IMR-90 (cell line): ENCODE measurements around the gene ZBTB8B. TPM values are rescaled to one million over a fixed set of nuclear protein-coding genes. Genes with fewer than 3 reads are reported as not detected.
"Not testable (repeated sequence)": the region's sequence is repeated elsewhere in the genome, so short reads cannot be mapped to it uniquely, and the experiment has no call there.

Experiments used
- ATAC-seq: fragments of 200-7000 bp; cut with Tn5 transposase; 2 replicates; pipeline ENCODE4 v1.9.1; 2020; ENCODE audit warnings: low read depth, mild to moderate bottlenecking, moderate library complexity
- BruUV-seq: library from RNA; stranded (reverse); fragments of 400-500 nt; replicated peaks from 2 replicates; lab custom pipeline; 2021; lab: Mats Ljungman, UMichigan
- CTCF ChIA-PET: fragments of 300-600 bp; formaldehyde crosslinking; extraction: SDS; loops from one replicate; lab custom pipeline; 2021; ENCODE audit warnings: antibody characterized with exemption; lab: Yijun Ruan, JAX
- POLR2A ChIA-PET: fragments of 300-600 bp; sonication (Branson Sonifier 250); formaldehyde crosslinking; loops from one replicate; lab custom pipeline; 2022; ENCODE audit warnings: antibody characterized with exemption; ENCODE audit not compliant: unreplicated experiment; lab: Charles Lee
- DNase-seq: peaks from one replicate; pipeline ENCODE4 v3.0.0; 2013
- H2AFZ ChIP-seq: replicated peaks from 2 replicates; pipeline ENCODE3; 2013; ENCODE audit warnings: low read length, mild to moderate bottlenecking; ENCODE audit not compliant: poor library complexity
- H2AK5ac ChIP-seq: 2 replicates; pipeline ENCODE4 v1.6.1; 2013; ENCODE audit warnings: low read depth, low read length, inconsistent platforms
- H2AK9ac ChIP-seq: replicated peaks from 2 replicates; pipeline ENCODE3; 2013; ENCODE audit warnings: mild to moderate bottlenecking, low read depth, low read length, moderate library complexity; ENCODE audit not compliant: poor library complexity
- H2BK120ac ChIP-seq: 2 replicates; pipeline ENCODE4 v1.6.1; 2013; ENCODE audit warnings: low read depth, low read length, inconsistent platforms
- H2BK15ac ChIP-seq: 3 replicates; pipeline ENCODE4 v1.6.1; 2013; ENCODE audit warnings: low read depth, low read length, inconsistent platforms
- H2BK20ac ChIP-seq: 2 replicates; pipeline ENCODE4 v1.6.1; 2013; ENCODE audit warnings: low read depth, mild to moderate bottlenecking, inconsistent platforms, low read length, moderate library complexity
- H2BK5ac ChIP-seq: 2 replicates; pipeline ENCODE4 v1.6.1; 2013; ENCODE audit warnings: mild to moderate bottlenecking, low read depth, low read length, inconsistent platforms; ENCODE audit not compliant: poor library complexity, severe bottlenecking
- H3K14ac ChIP-seq: replicated peaks from 2 replicates; pipeline ENCODE4 v1.6.1; 2013; ENCODE audit warnings: low read depth, low read length, inconsistent platforms
- H3K18ac ChIP-seq: 2 replicates; pipeline ENCODE4 v1.6.1; 2013; ENCODE audit warnings: low read depth, low read length, control low read depth
- H3K23ac ChIP-seq: 2 replicates; pipeline ENCODE4 v1.6.1; 2013; ENCODE audit warnings: low read depth, low read length, inconsistent platforms
- H3K27ac ChIP-seq: 2 replicates; pipeline ENCODE4 v1.5.1; 2013; ENCODE audit warnings: mild to moderate bottlenecking, control low read depth, low read length; ENCODE audit not compliant: insufficient read depth
- H3K27me3 ChIP-seq: 2 replicates; pipeline ENCODE4 v1.6.1; 2013; ENCODE audit warnings: low read length; ENCODE audit not compliant: control insufficient read depth, insufficient read depth
- H3K36me3 ChIP-seq: 2 replicates; pipeline ENCODE4 v1.6.1; 2013; ENCODE audit warnings: low read length, mixed read lengths; ENCODE audit not compliant: control insufficient read depth, insufficient read depth
- H3K4ac ChIP-seq: 2 replicates; pipeline ENCODE4 v1.6.1; 2013; ENCODE audit warnings: low read depth, low read length, inconsistent platforms
- H3K4me1 ChIP-seq: 2 replicates; pipeline ENCODE4 v1.6.1; 2013; ENCODE audit warnings: low read length, mixed read lengths; ENCODE audit not compliant: control insufficient read depth, insufficient read depth
- H3K4me2 ChIP-seq: 2 replicates; pipeline ENCODE4 v1.6.1; 2013; ENCODE audit warnings: low read depth, mild to moderate bottlenecking, control low read depth, low read length, moderate library complexity
- H3K4me3 ChIP-seq: 2 replicates; pipeline ENCODE4 v1.5.1; 2013; ENCODE audit warnings: low read depth, mild to moderate bottlenecking, control low read depth, low read length, moderate library complexity; ENCODE audit not compliant: insufficient read depth
- H3K56ac ChIP-seq: 2 replicates; pipeline ENCODE4 v1.6.1; 2013; ENCODE audit warnings: low read length, inconsistent platforms; ENCODE audit not compliant: insufficient read depth; ENCODE audit errors: extremely low read depth
- H3K79me1 ChIP-seq, 2 experiments: 2 replicates each; pipeline ENCODE4 v1.6.1; 2013; ENCODE audit warnings: low read length in 2 of 2, inconsistent platforms in 1 of 2, low read depth in 1 of 2
- H3K9ac ChIP-seq: 2 replicates; pipeline ENCODE4 v1.6.1; 2013; ENCODE audit warnings: low read depth, low read length, control low read depth
- H3K9me1 ChIP-seq: 2 replicates; pipeline ENCODE4 v1.6.1; 2013; ENCODE audit warnings: low read length, inconsistent platforms; ENCODE audit not compliant: insufficient read depth
- H3K9me3 ChIP-seq: 2 replicates; pipeline ENCODE4 v1.6.1; 2013; ENCODE audit warnings: low read length; ENCODE audit not compliant: control insufficient read depth, insufficient read depth
- H4K20me1 ChIP-seq: 2 replicates; pipeline ENCODE4 v1.6.1; 2013; ENCODE audit warnings: low read length, inconsistent platforms; ENCODE audit not compliant: insufficient read depth
- H4K5ac ChIP-seq: 2 replicates; pipeline ENCODE4 v1.6.1; 2013; ENCODE audit warnings: mild to moderate bottlenecking, low read depth, low read length, control low read depth
- H4K8ac ChIP-seq, 2 experiments: 2 replicates each; pipeline ENCODE4 v1.6.1; 2013; ENCODE audit warnings: low read depth in 2 of 2, low read length in 2 of 2, control low read depth in 1 of 2, inconsistent platforms in 1 of 2
- H4K91ac ChIP-seq: 2 replicates; pipeline ENCODE4 v1.6.1; 2013; ENCODE audit warnings: low read depth, low read length, inconsistent platforms; ENCODE audit not compliant: insufficient read depth
- RAD21 ChIP-seq: IDR thresholded peaks from 2 replicates; pipeline ENCODE4 v1.6.1; 2012; ENCODE audit warnings: low read length, improper control_type of control experiment
- SMC3 ChIP-seq: fragments of 150-350 bp; IDR thresholded peaks from 2 replicates; pipeline ENCODE4 v1.6.1; 2016; ENCODE audit warnings: low read depth, mild to moderate bottlenecking, antibody characterized with exemption, low read length, moderate library complexity
- WGBS, 2 experiments: methylation state at CpG; one replicate each; pipeline versions ENCODE4 v1.1.5 to v1.1.7; 2013; ENCODE audit warnings: missing lambda C conversion rate in 2 of 2; ENCODE audit not compliant: insufficient read length in 1 of 2; ENCODE audit errors: extremely low coverage in 2 of 2; 5-methylcytosine and 5-hydroxymethylcytosine counted together
- dilution Hi-C: fragments of 300-500 bp; cut with HindIII; formaldehyde crosslinking; loops from one replicate; pipeline ENCODE4 v1.14.3; 2018; ENCODE audit warnings: low sequenced_read_pairs; ENCODE audit not compliant: unreplicated experiment
- in situ Hi-C: fragments of 300-500 bp; cut with MboI; formaldehyde crosslinking; loops from 3 replicates; pipeline ENCODE4 v1.14.3; 2019; ENCODE audit warnings: low sequenced_read_pairs, inconsistent platforms, mixed read lengths
- intact Hi-C: fragments of 100-400 bp; cut with micrococcal nuclease; formaldehyde crosslinking; loops from 2 replicates; pipeline ENCODE4 v1.10.0; 2022
- polyA plus RNA-seq, 3 experiments: library from polyadenylated mRNA; depleted of rRNA; stranded (reverse); fragments of >200 nt; gene quantifications; 2 replicates each; pipeline ENCODE4 v1.2.3, GENCODE V29; 2012; ENCODE audit warnings: low replicate concordance in 1 of 3
- total RNA-seq: library from RNA; depleted of rRNA; stranded (reverse); fragments of >200 nt; gene quantifications from 2 replicates; pipeline ENCODE4 v1.2.3, GENCODE V29; 2012
- TF ChIP-seq, protein P1 (sequence below): conservative IDR thresholded peaks from 2 replicates; pipeline ENCODE4 v1.5.1; 2012; ENCODE audit warnings: mild to moderate bottlenecking, low read depth, low read length, improper control_type of control experiment

Gene ZBTB8B
- total and polyA plus RNA-seq, 2 of the 4 experiments (the other 2 are of a cell fraction), result not detected

DNA sequence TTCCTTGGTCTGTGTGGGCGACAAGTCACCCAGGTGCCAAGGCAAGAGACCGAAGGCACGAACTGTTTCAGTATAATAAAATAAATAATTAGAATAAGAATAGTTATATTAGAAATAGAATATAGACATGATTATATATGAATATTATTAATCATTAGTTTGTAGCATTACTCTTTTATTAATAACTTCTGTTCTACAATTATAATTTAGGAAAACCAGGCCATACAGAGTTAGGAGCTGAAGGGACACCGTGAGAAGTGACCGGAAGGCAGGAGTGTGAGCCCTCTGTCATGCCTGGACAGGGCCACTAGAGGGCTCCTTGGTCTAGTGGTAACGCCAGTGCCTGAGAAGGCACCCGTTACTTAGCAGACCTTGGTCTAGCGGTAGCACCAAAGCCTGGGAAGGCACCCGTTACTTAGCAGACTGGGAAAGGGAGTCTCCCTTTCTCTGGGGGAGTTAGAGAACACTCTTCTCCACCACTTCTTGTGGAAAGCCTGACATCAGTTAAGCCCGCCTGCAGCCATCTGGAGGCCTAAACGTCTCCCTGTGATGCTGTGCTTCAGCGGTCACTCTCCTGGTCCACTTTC lies 16.6 kb upstream of the ZBTB8B start:
- H3K56ac ChIP-seq, POLR2A ChIA-PET, H3K36me3 ChIP-seq, BruUV-seq, H4K91ac ChIP-seq, H2BK15ac ChIP-seq, H2BK20ac ChIP-seq, H3K9me3 ChIP-seq, in situ Hi-C loops, H3K18ac ChIP-seq, H2AK5ac ChIP-seq, H2BK120ac ChIP-seq, H3K4ac ChIP-seq, H2BK5ac ChIP-seq, H3K14ac ChIP-seq, H3K27me3 ChIP-seq, H3K27ac ChIP-seq, H3K23ac ChIP-seq, dilution Hi-C loops, H3K9me1 ChIP-seq, H3K79me1 ChIP-seq, H3K4me1 ChIP-seq, H4K5ac ChIP-seq, H4K20me1 ChIP-seq, H2AK9ac ChIP-seq, H3K9ac ChIP-seq: not testable (repeated sequence)
- Histone ChIP-seq H3K4me2 (peak overlapping the region; percentile 63), H3K4me3 (peak overlapping the region; percentile 30), H2AFZ (peak overlapping the region; percentile 65), H4K8ac (0 out of 4 replicates have a peak overlapping the region, but pooled peaks of 1 of the 2 experiments have one; percentile 29)
- intact Hi-C loops, result loop anchor here (2.0 to 5.0 kb wide), 4 partner anchors 174 to 639 kb away; partner anchors contain the start of genes RBBP4 and ZBTB8OS
- peak; percentile 72 for DNase-seq
- WGBS, 2 experiments, result 8% methylated on average over 3 of the region's 12 CpGs; no CpG with 5 or more reads in 1 of the 2 experiments
- peak; percentile 94 for ATAC-seq
- TF ChIP-seq, protein P1, sequence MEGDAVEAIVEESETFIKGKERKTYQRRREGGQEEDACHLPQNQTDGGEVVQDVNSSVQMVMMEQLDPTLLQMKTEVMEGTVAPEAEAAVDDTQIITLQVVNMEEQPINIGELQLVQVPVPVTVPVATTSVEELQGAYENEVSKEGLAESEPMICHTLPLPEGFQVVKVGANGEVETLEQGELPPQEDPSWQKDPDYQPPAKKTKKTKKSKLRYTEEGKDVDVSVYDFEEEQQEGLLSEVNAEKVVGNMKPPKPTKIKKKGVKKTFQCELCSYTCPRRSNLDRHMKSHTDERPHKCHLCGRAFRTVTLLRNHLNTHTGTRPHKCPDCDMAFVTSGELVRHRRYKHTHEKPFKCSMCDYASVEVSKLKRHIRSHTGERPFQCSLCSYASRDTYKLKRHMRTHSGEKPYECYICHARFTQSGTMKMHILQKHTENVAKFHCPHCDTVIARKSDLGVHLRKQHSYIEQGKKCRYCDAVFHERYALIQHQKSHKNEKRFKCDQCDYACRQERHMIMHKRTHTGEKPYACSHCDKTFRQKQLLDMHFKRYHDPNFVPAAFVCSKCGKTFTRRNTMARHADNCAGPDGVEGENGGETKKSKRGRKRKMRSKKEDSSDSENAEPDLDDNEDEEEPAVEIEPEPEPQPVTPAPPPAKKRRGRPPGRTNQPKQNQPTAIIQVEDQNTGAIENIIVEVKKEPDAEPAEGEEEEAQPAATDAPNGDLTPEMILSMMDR, result peak; percentile 74
- TF ChIP-seq RAD21 (peak; percentile 75), SMC3 (peak; percentile 51)
- CTCF ChIA-PET, result interaction anchor here (0.6 to 1.1 kb wide), 5 partner anchors 16 to 192 kb away, joined by 3 to 4 read pairs (median 3); no protein-coding TSS in a partner anchor
